GM18951 (cell line): ENCODE data around the gene TAS1R3.

Source experiments
- POLR2A ChIP-seq: IDR thresholded peaks from 4 replicates; pipeline ENCODE4 v1.6.1; 2011; ENCODE audit warnings: mild to moderate bottlenecking; ENCODE audit not compliant: insufficient read length, insufficient read depth; ENCODE audit errors: extremely low read depth
- in situ Hi-C: fragments of 300-500 bp; cut with MboI; formaldehyde crosslinking; loops from one replicate; pipeline ENCODE4 v1.12.0; 2022; ENCODE audit warnings: low sequenced_read_pairs, mixed read lengths, inconsistent platforms; ENCODE audit not compliant: unreplicated experiment

TAS1R3 gene

GRCh38 chr1:1299686-1300351 is 31.3 kb upstream of the TAS1R3 start:
- in situ Hi-C loops, result no loop called here

DNA sequence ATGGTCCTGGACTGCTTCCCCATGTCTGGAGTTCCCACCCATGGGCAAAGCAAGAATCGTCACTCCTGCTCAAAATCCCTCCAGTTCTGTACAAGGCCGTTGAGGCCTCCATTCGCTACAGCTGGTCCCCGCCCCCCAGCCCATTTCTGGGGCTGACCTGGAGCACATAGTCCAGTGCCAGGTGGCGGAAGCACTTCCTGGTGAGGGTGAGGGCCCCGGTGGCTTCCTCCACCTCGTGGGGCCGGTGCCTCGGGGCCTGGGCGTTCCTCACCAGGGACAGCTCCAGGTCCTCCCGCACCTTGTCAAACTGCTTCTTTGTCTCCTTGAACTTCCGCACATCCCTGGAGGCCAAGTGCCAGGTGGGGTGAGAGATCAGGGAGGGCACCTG is 30.7 kb upstream of the TAS1R3 start:
- in situ Hi-C loops, result no loop called here
- no peak for TF ChIP-seq POLR2A

More at GRCh38 chr1:1299686-1300351, 31.3 kb upstream of the TAS1R3 start:
- no peak for TF ChIP-seq POLR2A

- TF ChIP-seq POLR2A, result no peak
- in situ Hi-C loops, result no loop called here
These were observed 29.1 kb upstream of the TAS1R3 start for GRCh38 chr1:1302006-1302430.

DNA sequence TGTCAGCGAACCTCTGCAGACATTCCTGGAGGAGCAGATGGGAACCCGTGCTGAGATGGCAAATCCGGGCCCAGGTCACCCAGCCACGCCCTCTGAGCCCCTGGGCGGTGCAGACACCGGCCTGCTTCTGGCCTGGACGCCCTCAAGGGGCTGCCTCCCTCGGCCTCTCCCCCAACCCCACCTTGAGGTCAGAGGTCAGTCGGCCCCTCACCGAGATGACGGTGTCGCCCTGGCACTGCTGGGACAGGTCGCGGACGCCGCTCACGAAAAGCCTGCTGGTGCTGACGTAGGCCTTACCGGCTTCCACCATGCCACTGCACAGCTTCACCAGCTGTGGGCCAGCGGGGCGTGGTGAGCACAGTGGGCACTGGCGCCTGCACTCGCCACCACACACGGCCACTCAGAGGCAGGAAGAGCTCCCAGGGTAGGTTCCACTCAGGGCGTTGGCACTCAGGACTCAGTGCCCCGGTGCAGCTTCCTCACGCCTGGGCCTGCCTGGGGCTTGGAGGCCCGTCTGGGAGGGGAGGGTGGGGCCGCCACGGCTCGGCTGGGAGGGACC is 28.1 kb upstream of the TAS1R3 start:
- no peak for TF ChIP-seq POLR2A
- in situ Hi-C loops, result no loop called here

DNA sequence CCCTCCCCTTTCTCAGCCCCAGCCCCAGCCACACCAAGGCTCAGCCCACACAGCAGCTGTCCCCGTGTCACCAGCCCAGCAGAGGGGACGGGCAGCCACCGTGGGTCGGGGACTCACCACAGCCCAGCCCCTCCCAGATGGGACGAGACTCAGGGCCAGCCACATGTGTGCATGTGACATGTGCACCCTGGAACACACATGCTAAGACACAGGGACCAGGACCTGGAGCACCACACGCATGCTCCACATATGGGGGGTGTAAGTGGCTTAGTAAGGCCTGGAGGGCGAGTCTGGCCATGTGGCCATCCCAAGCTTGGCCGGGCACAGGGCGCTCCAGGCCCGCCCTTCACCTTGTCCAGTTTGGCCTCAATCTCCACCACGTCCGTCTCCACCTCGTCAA is 27.3 kb upstream of the TAS1R3 start:
- TF ChIP-seq POLR2A, result no peak
- in situ Hi-C loops, result no loop called here

DNA sequence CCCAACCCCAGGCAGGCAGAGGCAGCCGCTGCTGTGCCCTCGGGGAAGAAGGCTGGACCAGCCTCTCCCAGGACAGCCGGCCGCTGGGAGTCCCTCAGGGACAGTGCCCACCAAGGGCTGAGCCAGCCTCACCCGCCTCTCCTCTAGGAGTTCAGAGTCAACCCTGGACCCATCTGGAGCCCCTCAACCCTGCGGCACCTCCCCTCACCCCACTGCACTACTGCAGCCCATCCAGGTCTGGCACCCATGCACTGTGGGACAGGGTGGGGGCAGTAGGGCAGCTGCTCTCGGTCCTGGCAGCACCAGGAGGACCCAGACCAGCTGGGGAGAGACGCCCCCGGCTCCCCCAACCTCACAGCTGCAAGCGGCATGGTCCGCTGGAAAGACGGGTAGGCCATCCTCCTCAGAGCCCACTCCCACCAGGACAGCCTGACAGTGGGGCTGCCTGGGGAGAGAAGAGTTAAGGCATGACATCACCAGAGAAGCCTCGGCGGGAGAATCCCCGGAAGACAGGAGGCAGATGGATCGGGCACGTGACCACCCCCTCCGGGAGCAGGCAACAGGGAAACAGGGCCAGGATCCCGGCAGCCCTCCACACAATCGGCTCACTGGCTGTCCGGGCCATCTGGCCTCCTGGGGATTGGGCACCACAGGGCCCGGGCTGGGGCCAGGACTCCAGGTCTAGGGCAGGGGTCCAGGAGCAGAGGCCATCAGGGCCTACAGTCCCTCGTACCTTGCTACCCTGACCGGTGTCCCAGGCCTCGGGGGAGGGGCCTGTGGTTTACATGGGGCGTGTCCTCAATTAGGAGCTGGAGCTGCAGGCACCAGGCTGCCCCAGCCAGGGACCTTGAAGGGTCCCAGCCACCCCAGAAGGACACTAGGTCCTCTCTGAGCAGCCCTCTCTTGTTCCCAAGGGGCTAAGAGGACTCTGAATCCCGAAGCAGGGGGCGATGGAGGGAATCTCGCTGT is 26.5 kb upstream of the TAS1R3 start:
- in situ Hi-C loops, result no loop called here
- no peak for TF ChIP-seq POLR2A

DNA sequence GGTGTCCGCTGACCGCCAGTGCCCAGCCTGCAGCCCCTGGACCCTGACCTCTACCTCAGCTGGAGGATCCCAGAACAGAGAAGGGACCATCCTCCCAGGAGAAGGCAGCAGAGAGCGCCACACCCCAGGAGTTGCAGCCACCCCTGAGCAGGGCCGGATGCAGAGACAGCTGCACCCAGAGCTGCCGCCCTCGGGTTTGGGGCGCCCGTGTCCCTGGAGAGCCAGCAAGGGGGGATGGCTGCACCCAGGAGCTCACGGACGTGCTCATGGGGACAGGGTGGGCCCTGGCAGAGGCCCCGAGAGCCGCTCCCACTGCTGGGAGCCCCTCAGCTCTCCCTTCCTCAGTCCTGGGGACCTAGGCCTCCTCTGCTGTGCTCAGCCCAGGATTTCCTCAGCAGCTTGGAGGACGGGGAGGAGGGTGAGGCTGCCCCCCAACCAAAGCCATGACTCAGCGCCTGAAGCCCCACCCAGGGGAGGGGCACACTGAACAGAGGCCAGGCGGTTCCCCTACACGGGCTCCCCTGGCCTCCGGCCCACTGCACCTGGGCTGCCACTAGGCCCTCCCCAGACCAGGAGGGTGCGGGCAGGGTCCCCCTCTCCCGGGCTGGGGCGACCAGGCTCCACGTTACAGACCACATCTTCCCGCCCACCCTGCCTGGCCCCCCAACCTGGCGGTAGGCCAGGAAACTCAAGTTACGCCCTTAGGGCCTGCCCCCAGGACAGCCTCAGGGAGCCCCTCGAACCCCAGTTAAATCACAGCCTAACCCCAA is 25.6 kb upstream of the TAS1R3 start:
- in situ Hi-C loops, result no loop called here
- TF ChIP-seq POLR2A, result peak; percentile 48

- no peak for TF ChIP-seq POLR2A
- in situ Hi-C loops, result no loop called here
These were observed 24.9 kb upstream of the TAS1R3 start for GRCh38 chr1:1306070-1306660.

- in situ Hi-C loops, result no loop called here
- TF ChIP-seq POLR2A, result no peak
These were observed 24.3 kb upstream of the TAS1R3 start for GRCh38 chr1:1306661-1307260.

DNA sequence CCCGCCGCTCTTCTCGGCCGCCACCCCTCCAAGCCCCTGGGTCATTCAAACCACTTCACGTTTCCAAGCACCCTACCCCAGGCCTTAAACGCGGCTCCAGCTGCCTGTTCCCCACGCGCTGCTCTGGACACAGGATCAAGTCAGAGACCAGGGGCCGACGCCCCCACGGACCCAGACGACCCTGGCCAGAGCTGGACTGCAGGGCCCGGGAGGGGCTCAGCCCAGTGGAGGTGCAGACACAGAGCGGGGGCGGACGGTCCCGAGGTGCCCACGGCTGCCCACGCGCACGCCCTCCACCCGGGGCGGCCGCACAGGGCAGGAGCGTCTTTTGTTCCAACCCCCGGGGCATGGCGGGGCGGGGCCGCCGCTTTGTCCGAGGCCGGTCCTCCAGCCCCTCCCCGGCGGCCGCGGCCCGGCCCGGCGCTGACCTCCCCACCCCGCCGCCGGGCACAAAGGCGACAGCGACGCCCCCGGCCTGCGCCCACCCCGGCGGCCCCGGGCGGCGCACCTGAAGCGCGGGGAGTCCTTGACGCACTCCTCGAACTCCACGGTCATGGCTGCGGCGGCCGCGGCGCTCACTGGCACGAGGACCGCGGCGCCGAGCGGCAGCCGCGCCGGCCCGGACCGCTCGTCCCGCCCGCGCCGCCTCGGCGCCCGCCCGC is 23.7 kb upstream of the TAS1R3 start:
- in situ Hi-C loops, result no loop called here
- no peak for TF ChIP-seq POLR2A

DNA sequence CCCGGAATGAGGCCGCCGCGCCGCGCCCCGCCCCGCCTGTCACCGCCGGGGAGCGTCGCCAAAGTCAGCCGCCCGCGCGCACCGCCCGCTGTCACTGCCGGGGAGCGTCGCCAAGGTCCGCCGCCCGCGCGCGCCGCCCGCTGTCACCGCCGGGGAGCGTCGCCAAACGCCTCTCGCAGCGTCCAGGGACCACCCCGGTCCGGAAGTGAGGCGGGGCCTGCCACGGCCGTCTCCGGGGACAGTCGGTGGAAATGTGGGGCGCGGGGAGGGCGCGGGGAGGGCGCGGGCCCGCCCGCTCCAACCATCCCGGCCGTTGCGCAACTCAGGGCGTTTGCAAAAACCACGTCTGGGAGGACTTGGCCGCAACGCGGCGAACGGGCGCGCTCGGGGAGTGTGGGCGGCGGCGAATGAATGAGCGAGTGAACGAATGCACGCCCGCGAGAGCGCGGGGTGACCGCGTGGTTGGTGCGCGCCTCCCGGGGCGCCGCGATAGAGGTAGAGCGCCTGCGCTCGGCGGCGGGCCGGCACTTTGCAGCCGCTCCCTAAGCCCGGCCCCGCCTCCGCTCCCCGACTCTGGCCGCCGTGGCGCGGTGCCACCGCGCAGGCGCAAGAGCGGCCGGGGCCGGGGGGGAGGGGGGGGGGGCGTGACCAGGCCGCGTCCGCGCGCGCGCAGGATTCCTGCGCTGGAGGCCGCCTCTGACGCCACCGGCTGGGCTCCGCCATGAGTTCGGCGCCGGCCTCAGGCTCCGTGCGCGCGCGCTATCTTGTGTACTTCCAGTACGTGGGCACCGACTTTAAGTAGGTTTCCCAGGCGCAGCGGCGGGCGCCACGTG is 22.9 kb upstream of the TAS1R3 start, which contains the start of the genes ACAP3 and PUSL1:
ACAP3 (minus strand) TSS at position 8 of the 833 bp plus-strand sequence. CDS start 115 bp downstream, outside the sequence.
PUSL1 (plus strand) TSS at position 675 of the 833 bp plus-strand sequence; CDS start at position 722, 47 bp downstream.
- in situ Hi-C loops, result no loop called here
- TF ChIP-seq POLR2A, result peak; percentile 59

DNA sequence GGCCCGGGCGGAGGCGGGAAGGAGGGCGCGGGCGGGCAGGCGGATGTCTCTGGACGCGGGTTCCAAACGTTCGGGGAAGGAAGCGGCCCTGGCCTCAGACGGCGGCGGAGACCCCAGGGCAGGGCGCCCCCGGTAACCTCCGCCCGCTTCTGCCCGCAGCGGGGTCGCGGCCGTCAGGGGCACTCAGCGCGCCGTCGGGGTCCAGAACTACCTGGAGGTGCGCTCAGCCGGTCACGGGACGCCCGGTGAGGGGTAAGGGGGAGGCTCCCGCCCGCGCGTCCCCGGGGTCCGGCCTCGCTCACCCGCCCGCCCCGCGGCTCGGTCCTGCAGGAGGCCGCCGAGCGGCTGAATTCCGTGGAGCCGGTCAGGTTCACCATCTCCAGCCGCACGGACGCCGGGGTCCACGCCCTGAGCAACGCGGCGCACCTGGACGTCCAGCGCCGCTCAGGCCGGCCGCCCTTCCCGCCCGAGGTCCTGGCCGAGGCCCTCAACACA is 22.3 kb upstream of the TAS1R3 start:
- in situ Hi-C loops, result no loop called here
- no peak for TF ChIP-seq POLR2A
